NK-92 (cell line): ENCODE measurements around the gene PKMYT1.

Experiments used
- DNase-seq: peaks from one replicate; lab custom pipeline; 2025; ENCODE audit not compliant: unreplicated experiment; lab: John Stamatoyannopoulos, UW

The PKMYT1 gene

GRCh38 chr16:3000540-3000939 lies 20.3 kb upstream of the PKMYT1 start:
- no peak for DNase-seq

GRCh38 chr16:2999929-3000328 lies 19.7 kb upstream of the PKMYT1 start:
- DNase-seq, result no peak

GRCh38 chr16:2996298-2996697 lies 16.1 kb upstream of the PKMYT1 start:
- no peak for DNase-seq

GRCh38 chr16:2992383-2993081 lies 12.3 kb upstream of the PKMYT1 start:
- no peak for DNase-seq

GRCh38 chr16:2991566-2992261 lies 11.5 kb upstream of the PKMYT1 start:
- DNase-seq, result no peak

- DNase-seq, result no peak
Measured at GRCh38 chr16:2990891-2991290, 10.6 kb upstream of the PKMYT1 start.

- no peak for DNase-seq
Measured at GRCh38 chr16:2988590-2989099, 8.4 kb upstream of the PKMYT1 start.

- no peak for DNase-seq
Measured at GRCh38 chr16:2987833-2988232, 7.6 kb upstream of the PKMYT1 start.

- DNase-seq, result no peak
Measured at GRCh38 chr16:2987286-2987685, 7.0 kb upstream of the PKMYT1 start.

- no peak for DNase-seq
Measured at GRCh38 chr16:2986623-2987188, 6.5 kb upstream of the PKMYT1 start.

- DNase-seq, result no peak
Measured at GRCh38 chr16:2985893-2986355, 5.7 kb upstream of the PKMYT1 start.

- DNase-seq, result no peak
Measured at GRCh38 chr16:2985462-2985861, 5.2 kb upstream of the PKMYT1 start.

- no peak for DNase-seq
Measured at GRCh38 chr16:2983706-2984136, 3.5 kb upstream of the PKMYT1 start.

- DNase-seq, result no peak
Measured at GRCh38 chr16:2982402-2982801, 2.2 kb upstream of the PKMYT1 start.

GRCh38 chr16:2981899-2982250 lies 1.6 kb upstream of the PKMYT1 start:
- no peak for DNase-seq

GRCh38 chr16:2981177-2981898 lies 1.1 kb upstream of the PKMYT1 start:
- DNase-seq, result no peak

- DNase-seq, result no peak
Measured at GRCh38 chr16:2979669-2980226, 498 bp downstream of the PKMYT1 start.

- DNase-seq, result no peak
Measured at GRCh38 chr16:2977440-2977839, 2.8 kb downstream of the PKMYT1 start.

- no peak for DNase-seq
Measured at GRCh38 chr16:2976673-2977072, 3.6 kb downstream of the PKMYT1 start.

GRCh38 chr16:2976201-2976600 lies 4.0 kb downstream of the PKMYT1 start:
- DNase-seq, result no peak

- DNase-seq, result no peak
Measured at GRCh38 chr16:2975161-2975795, 5.0 kb downstream of the PKMYT1 start.
